Esophagus muscularis mucosa (tissue), 3 donors: Measurements from ENCODE around the gene TMEM170B.

Source experiments
- POLR2A ChIP-seq: fragments of 450-650 bp; IDR thresholded peaks from one replicate; pipeline ENCODE4 v1.6.1; 2017; ENCODE audit warnings: antibody characterized with exemption, moderate library complexity, mild to moderate bottlenecking, low read depth
- POLR2AphosphoS5 ChIP-seq, 2 donors: sonication (generic); formaldehyde crosslinking; IDR thresholded peaks; one replicate each; pipeline ENCODE4 v1.6.1; 2017; ENCODE audit warnings: antibody characterized with exemption in 2 of 2
- TF ChIP-seq, protein P1 (sequence below), 3 experiments: fragments of 200-600 bp in 2 of 3; fragments of 450-650 bp in 1 of 3; sonication (generic) in 2 of 3; IDR thresholded peaks; one replicate each; pipeline ENCODE4 v1.5.1; 2017 to 2019; ENCODE audit warnings: antibody characterized with exemption in 3 of 3, mild to moderate bottlenecking in 2 of 3, moderate library complexity in 1 of 3

DNA sequence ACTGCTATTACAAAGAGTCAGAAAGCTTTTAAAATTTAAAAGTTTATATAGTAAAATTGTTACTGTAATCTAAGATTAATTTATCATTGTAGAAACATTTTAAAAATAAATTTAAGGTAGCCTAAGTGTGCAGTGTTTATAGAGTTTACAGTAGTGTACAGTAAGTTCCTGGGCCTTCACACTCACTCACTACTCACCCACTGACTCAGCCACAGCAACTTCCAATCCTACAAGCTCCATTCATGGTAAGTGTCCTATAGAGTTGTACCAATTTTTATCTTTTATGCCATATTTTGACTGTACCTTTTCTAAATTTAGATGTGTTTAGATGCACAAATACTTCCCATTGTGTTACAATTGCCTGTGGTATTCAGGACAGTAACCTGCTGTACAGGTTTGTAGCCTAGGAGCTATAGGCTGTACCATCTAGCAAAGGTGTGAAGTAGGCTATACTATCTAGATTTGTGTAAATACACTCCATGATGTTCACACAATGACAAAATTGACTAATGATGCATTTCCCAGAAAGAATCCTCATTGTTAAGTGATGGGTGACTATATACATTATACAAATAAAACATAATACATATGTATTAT, 10.2 kb upstream of the TMEM170B start:
- TF ChIP-seq, protein P1, sequence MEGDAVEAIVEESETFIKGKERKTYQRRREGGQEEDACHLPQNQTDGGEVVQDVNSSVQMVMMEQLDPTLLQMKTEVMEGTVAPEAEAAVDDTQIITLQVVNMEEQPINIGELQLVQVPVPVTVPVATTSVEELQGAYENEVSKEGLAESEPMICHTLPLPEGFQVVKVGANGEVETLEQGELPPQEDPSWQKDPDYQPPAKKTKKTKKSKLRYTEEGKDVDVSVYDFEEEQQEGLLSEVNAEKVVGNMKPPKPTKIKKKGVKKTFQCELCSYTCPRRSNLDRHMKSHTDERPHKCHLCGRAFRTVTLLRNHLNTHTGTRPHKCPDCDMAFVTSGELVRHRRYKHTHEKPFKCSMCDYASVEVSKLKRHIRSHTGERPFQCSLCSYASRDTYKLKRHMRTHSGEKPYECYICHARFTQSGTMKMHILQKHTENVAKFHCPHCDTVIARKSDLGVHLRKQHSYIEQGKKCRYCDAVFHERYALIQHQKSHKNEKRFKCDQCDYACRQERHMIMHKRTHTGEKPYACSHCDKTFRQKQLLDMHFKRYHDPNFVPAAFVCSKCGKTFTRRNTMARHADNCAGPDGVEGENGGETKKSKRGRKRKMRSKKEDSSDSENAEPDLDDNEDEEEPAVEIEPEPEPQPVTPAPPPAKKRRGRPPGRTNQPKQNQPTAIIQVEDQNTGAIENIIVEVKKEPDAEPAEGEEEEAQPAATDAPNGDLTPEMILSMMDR (IDR thresholded peaks at IDR 0.05), result no peak
- TF ChIP-seq POLR2A, result no peak
- no peak for TF ChIP-seq POLR2AphosphoS5 (IDR thresholded peaks at IDR 0.05)
